ENCODE results near the gene KATNAL1.
A peak's percentile ranks its signal among the peaks of the same experiment; 100 is the strongest.
"Not testable (repeated sequence)": the region's sequence is repeated elsewhere in the genome, so short reads cannot be mapped to it uniquely, and the experiment has no call there.

The KATNAL1 gene

DNA sequence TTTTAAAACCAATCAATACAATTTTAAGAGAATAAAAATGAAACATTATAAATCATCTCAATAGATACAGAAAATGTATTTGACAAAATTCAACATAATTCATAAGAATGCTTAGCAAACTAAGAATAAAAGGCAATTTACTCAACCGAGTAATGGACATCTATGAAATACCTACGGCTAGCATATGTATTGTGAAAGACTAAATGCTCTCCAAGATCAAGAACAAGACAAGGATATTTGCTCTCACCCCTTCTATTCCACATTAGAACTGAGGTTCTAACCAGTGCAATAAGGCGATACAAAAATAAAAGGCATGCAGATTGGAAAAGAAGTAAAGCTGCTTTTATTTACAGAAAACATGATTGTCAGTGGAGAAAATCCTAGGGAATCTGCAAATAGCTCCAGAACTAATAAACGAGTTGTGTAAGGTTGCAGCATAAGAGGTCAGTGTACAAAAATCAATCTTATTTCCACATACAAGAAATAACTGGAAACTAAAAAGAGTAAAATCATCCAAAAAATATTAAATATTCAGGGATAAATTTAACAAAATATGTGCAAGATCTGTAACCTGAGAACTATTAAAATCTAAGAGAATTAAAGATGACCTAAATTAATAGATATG lies 16.4 kb downstream of the KATNAL1 start:
- no peak for DNase-seq

DNA sequence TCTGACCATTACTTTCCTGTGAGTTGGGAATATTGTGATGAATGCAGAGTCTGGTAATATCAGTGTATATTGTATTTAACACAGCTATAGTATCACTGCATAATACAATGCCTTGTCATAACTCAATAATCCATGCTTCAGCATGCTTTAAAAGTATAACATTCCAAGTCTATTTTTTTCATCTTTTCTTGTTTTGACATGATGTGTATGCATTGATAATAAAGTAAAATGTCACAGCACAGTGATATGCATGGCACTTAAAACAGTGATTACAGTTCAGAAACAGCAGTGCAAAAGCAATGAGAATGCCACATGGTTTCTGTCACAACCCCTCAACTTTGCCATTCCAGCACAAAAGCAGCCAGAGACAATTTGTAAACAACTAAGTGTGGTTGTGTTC lies 17.8 kb downstream of the KATNAL1 start:
- no peak for DNase-seq

DNA sequence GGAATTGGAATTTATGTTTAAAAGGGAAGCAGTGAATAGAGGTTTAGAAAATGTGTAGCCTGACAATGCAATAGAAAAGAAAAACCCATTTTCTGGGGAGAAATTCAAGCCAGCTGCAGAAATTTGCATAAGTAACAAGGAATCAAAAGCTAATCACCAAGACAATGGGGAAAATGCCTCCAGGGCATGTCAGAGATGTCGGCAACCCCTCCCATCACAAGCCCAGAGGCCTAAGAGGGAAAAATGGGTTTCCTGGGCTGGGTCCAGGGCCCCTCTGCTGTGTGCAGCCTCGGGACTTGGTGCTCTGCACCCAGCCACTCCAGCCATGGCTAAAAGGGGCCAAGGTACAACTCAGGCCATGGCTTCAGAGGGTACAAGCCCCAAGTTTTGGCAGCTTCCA lies 21.3 kb downstream of the KATNAL1 start:
- not testable (repeated sequence) for DNase-seq

DNA sequence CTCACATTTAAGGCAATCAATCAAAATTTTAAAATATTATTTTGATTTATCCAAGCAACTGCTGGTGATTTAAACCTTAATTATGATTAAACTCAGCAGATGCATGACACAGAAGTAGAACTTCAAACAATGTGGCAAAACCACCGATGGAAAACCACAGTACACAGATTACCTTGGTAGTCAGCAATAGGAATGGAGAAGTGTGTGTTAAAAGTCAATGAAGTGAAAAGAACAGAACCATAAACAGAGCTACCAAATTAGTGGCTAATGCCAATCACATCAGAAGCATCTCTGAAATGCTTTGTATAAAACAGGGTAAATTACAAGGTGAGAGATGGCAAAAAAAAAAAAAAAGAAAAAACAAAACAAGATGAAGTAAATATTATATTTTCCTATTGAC lies 31.2 kb downstream of the KATNAL1 start:
- no peak for DNase-seq

DNA sequence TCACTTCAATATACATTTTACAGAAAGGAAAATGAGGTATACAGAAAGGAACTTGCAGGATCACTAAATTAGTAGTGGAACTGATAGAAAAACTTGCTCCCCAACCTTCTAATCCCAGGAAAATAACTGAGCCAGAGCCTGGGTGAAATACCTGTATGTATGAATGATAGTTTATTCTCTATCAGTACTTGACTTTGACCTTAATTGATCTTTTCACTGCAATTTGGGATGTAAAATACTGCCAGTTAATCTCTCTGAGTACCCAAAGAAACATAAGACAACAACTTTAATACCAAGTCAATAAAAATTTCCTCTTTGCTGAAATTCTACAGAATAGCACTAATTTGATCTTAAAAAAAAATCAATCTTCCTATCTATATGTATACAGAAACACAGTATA lies 33.3 kb downstream of the KATNAL1 start:
- DNase-seq: no peak

DNA sequence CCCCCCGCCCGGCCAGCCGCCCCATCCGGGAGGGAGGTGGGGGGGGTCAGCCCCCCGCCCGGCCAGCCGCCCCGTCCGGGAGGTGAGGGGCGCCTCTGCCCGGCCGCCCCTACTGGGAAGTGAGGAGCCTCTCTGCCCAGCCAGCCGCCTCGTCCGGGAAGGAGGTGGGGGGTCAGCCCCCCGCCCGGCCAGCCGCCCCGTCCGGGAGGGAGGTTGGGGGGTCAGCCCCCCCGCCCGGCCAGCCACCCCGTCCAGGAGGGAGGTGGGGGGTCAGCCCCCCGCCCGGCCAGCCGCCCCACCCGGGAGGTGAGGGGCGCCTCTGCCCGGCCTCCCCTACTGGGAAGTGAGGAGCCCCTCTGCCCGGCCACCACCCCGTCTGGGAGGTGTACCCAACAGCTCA lies 37.3 kb downstream of the KATNAL1 start:
- not testable (repeated sequence) for DNase-seq

DNA sequence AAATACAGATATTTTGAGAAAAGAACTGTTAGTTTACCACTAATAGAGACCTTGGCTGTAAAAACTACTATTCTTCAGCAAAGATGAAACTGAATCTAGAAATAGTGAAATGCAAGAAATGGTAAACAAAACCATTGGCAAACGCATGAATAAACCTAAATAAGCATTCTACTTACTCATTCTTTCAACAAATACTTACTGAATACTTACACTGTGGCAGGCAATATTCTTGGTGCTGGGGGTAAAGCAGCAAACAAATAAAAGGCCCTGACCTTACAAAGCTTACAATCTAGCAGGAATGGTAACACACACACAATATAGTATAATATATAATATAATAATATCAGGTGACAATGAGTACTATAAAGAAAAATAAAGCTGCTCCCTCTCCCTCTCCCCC lies 38.7 kb downstream of the KATNAL1 start:
- no peak for DNase-seq

DNA sequence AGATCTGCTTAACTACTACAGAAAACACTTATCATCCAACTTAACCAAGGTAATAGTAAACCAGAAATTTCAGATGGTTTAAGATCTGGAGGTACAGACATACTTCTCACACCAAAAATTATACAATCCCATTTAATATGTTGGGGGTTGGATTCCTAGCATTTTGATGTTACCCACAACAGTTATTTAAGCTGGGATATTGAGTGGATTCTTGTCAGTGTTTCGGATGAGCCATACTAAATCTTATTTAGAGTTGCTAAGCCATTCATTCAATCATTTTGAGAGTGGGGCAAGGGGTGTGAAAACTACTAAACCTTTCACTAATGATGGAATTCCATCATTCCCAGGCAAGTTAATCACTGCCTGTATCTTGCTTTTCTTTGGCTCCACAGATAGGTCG lies 40.6 kb downstream of the KATNAL1 start:
- DNase-seq: no peak

DNA sequence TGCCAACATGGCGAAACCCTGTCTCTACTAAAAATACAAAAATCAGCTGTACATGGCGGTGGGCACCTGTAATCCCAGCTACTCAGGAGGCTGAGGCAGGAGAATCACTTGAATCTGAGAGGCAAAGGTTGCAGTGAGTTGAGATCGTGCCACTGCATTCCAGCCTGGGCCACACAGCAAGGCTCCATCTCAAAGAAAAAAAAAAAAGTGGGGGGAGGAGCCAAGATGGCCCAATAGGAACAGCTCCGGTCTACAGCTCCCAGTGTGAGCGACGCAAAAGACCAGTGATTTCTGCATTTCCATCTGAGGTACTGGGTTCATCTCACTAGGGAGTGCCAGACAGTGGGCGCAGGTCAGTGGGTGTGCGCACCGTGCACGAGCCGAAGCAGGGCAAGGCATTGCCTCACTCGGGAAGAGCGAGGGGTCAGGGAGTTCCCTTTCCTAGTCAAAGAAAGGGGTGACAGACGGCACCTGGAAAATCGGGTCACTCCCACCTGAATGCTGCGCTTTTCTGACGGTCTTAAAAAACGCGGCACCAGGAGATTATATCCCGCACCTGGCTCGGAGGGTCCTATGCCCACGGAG lies 48.1 kb downstream of the KATNAL1 start:
- not testable (repeated sequence) for DNase-seq

DNA sequence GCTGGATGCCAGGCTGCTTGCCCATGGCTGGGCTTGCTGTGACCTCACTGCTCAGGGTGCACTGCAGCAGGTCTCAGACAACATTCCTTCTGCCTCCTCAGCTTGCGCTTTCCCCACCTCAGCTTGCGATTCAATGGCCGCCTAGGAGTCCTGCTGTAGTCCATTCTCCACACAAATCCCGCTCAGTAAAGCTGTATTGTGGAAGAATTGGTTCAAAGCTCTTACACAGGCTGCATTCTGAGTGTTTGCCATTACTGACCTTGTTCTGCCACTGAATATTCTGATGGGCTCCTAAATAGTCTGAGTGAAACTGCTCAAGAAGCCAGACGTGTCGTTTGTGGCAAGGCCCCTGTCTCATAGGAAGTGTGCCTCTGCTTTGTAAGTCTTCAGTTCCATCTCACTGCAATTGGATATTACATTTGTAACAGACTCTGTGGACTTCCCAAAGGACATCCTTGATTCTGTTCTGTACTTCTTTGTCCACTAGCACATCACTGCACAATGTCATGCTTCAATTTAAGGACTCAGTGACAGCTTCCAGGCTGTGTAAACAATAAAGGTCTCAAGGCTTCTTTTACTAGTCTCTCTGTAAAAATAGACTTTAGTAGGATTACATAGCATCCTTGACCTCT lies 49.8 kb downstream of the KATNAL1 start:
- DNase-seq: no peak

DNA sequence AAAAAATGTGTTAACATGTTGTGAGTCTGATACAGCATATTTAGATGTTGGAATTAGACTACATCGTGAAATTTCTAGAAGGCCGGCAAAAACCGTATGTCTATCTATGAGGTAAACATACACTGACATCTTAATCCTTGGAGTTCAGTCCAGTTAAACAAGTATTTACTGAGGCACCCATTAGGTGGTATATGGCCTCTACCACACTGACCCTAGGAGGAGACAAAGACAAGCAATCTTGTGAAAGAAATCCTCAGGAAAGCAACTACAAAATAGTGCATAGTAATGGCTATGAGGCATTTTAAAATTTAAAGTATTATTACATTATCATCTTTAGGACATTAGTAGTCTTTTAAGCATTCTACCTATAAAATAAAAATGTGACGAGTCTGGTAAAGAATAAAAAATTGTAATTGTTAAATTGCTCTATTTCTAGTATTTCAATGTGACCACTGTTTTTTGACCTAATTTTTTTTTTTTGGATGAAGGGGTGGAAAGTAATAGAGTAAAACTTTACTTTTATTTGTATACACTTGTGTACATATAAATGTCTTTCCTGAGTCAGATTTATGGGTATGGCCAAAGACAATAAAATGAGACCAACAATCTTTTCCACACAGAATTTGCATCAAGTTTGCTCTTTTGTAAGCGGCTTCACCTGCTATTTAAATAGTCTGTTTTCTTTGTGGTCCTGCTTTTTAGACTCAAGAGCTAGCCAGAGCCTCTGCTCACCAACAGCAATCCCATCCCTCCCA lies 50.5 kb downstream of the KATNAL1 start:
- no peak for DNase-seq

DNA sequence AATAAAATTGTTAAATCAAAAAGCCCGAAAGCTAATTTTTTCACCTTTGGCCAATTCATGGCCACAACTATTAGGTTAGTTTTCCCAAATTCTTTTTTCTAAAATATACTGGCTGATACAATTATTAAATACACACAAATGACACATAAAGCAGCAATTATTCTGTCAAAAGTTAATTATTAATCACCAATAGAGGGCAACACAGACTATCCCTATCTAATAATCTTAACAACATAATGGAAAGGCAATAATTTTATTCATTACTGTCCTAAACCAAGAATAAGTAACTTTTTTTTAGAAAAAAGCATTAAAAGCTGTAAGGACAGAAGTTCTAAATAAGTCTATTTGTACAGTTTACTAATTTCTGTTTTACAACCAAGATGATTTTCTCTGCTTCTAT lies 51.7 kb downstream of the KATNAL1 start:
- DNase-seq: no peak

DNA sequence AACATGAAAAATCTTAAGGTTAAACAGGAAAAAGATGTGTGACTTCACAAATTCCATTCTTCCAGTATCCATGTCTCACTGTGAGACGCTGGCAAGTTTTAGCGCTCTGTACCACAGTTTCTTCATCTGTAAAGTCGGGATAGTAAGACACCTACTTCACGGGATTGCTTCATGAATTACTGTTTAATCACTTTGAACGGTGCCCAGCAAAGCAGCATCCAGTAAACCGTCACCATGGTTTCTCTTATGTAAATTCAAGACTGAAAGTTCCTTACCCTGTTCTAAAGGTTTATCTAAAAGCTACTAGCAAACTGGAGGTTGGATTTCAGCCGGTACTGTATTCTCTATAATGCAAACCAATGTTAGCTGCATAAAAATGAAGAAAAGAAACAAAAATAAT lies 53.5 kb downstream of the KATNAL1 start:
- no peak for DNase-seq

DNA sequence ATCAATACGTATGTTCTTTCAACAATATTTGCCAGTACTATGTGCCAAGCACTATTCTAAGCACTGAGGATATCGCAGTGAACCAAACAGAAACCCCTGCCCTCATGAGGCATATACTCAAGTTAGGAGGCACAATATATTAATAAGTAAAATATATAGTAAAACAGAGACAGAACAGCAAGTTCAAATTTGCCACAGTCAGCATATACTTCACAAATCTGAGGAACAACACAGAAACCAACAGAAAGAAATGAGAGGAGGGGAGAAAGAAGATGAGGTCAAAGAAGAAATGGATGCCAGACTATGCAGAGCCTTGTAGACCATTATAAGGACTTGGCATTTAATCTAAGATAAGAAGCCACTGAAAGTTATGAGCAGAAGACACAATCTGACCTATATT lies 59.9 kb downstream of the KATNAL1 start:
- no peak for DNase-seq

DNA sequence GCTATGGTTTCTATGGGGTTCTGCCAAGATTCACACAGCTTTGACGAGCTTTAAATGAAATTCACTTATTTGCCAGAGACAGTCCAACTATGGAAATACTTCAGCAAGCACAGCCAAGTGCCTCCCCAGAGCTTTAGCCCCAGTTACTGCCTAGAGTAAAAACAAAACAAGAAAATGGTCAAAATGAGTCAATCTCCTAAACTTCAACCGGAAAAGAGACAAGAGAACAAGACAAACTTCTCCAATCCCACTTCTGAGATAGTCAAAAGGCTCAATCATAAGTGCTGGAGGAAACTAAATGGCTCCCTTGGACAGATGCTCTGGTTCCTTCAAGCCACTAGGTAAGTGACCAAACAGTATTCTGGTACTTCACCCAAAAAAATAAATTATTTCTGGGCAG lies 65.8 kb downstream of the KATNAL1 start:
- no peak for DNase-seq

DNA sequence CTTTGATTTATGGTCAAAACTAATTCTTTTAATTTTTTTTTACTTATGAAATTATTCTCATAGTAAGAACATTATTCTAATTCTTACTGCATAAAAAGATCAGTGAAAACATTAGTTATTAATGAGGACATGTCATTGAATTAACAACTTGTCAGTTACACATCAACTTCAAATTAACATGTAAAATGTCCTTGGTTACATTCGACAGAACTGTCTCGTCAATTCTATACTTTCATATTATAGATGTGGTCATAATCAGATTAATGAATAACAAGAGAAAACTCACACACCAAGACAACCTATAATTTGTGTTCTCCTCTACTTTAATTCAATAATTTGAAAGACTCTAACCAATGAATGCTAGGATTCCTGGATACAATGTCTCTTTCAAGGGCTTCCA lies 66.7 kb downstream of the KATNAL1 start:
- DNase-seq: no peak

DNA sequence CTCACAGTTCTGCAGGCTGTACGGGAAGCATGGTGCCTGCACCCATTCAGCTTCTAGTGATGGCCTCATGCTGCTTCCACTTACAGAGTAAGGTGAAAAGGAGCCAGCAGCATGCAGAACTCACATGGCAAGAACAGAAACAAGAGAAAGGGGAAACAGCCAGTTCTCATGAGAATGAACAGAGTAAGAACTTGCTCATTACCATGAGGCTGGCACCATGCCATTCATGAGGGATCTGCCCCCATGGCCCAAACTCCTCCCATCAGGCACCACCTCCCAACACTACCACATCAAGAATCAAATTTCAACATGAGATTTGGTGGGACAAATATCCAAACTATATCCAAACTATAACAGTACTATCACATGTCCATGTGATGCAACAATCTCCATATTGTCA lies 72.1 kb downstream of the KATNAL1 start:
- DNase-seq: no peak

DNA sequence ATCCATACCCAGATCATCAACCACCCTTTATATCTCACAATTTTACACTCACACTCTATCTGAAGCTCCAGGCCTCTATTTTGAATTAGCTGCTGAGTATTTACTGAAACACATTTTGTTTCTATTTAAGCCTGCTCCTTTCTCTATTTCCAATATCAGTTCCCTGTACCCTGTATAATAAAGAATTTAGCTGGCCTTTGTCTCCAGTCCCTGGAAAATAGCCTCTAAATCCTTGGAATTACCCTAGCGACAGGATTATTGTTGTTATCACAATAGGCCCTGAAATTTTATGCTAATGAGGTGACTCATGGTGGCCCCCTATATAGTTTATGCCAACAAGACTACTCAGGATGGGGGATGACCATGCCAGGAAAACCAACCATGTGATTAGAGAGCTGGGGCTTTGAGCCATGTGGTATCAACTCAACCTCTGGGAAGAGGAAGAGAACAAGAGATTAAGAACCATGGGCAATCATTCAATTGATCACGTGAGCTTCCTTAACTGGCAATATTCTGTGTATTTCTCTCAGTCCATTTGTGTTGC lies 72.7 kb downstream of the KATNAL1 start:
- DNase-seq: no peak

DNA sequence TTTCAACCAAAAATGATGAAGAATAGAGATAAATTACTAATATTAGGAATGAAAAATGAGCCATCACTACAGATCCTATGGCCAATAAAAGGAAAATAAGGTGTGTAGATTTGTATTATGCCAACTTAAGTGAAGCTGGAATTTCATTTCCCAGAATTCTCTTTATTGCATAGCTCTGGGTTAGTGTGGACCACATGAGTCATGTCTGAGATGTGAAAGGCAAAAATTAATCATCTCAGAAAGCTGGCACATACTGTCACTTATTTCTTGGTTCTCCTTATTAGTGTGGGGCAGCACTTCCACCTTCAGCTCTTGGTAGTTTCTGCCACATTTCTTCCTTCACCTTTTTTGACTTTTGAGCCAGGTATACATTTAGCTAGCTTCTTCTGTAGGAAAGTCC lies 82.6 kb downstream of the KATNAL1 start:
- peak; percentile 42 for DNase-seq

DNA sequence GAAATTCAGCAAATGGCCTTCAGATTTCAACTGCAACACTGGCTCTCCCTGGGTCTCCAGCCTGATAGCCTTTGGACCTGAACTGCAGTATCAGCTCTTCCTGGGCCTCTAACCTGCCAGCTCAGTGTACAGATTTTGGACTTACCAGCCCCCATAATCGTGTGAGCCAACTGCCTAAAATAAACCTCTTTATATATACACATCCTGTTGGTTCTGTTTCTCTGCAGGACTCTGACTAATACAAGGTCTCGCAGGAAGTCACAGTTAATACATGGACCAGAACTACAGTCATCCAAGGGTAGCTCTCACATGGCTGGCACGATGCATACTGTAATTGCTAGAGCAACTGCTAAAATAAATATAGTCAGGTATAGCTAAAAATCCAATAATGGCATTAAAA lies 85.1 kb downstream of the KATNAL1 start:
- DNase-seq: no peak

DNA sequence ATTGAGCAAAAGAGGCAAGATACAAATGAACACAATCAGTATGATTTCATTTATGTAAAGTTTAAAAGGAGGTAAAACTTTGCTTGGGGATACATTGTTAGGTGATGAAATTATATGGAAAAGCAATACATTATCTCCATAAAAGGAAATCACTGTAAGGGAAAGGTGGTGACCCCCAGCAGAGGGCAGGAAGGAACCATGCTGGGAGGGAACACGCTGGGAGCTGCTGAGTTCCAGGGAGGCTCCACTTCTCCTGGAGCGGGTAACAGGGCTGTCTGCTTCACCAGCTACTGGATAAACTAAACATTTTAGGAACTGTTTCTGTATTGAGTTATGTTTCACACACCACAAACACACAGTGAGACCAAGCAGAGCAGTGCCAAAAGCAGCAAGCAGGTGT lies 91.2 kb downstream of the KATNAL1 start:
- DNase-seq: no peak

DNA sequence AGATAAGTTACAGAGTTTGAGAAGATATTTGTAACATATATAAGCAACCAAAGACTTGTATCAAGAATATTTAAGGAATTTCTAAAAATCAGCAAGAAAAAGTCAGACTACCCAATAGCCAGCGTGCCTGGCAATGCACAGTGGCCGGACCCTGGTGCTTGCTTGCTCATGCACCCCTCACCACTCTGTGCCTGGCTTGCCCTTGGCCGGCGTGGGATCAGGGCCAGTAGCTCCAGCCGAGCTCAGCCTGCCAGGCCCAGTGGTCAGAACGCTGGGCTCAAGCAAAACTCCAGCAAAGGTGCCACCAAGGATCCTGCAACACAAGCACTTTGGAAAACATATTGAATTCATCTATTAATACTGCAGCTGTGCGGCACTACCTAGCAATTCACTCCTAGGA lies 95.1 kb downstream of the KATNAL1 start:
- DNase-seq: no peak

DNA sequence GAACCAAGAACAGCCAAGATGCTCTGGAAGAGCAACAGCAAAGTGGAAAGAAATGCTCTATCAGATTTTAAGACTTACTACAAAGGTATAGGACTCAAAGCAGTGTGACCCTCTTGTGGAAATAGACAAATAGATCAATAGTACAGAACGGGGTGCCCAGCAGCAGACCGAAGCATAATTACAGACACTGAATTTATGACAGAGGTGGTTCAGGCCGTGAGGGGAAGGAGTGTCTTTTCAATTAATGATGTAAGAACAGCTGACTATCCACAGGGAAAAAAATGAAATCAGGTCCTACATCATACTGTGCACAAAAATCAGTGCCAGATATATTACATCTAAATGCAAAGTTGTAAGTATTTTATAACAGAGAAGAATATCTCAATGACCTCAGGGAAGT lies 95.6 kb downstream of the KATNAL1 start:
- no peak for DNase-seq

DNA sequence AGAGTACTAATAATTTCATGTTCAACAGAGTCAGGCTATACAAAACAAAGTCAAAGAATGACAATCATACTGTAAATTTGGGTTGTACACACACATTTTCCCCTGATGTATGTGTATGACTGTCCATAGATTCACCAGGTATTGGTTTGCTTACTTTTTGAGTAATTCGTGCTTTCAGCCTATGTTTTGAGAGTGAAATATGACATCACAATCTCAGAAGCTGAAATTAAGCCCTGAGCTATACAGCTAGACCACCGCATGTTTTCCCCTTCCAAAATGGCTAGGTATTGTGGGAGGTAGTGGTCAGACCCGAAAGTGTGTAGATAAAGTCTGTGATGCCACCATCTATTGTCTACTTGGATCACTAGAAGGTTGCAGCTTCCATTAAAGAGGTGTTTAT lies 102.8 kb downstream of the KATNAL1 start:
- DNase-seq: no peak
